ENCODE data around the gene RNASEH1. TPM values are rescaled to one million over a fixed set of nuclear protein-coding genes. Genes with fewer than 3 reads are reported as not detected.

Gene RNASEH1
- total and polyA plus RNA-seq, 4 donors, result 10.2 to 18.7 (median 12.9) TPM

- H3K36me3 ChIP-seq (ENCODE audit: control insufficient read depth in 4 of 4, insufficient read depth in 3 of 4, low read depth in 1 of 4, low read length in 3 of 4), result peaks cover 8 to 46% (median 34%) of the 10 kb centered on the region in 4 donors
- 58% methylated on average over 5 of the region's 5 CpGs for WGBS
- no peaks in the 10 kb centered on the region for H3K27me3 ChIP-seq (ENCODE audit: control insufficient read depth in 4 of 4, insufficient read depth in 4 of 4, low read length in 3 of 4)
- H3K4me1 ChIP-seq (ENCODE audit: control insufficient read depth in 4 of 4, insufficient read depth in 4 of 4, low read length in 3 of 4), result peaks cover 2 to 38% (median 23%) of the 10 kb centered on the region in 4 donors
- no peak overlapping the region for H3K27ac ChIP-seq (ENCODE audit: low read depth in 1 of 2, low read length in 2 of 2)
- H3K9ac ChIP-seq (ENCODE audit: low read depth in 1 of 2, low read length in 2 of 2), result no peak overlapping the region
- DNase-seq (ENCODE audit: low spot score), result no peak
- no peaks in the 10 kb centered on the region for H3K9me3 ChIP-seq (ENCODE audit: control insufficient read depth in 4 of 4, low read length in 3 of 4)
- TF ChIP-seq CTCF (IDR thresholded peaks at IDR 0.05; ENCODE audit: low read depth, low read length, missing input control), result no peak
- no peak for TF ChIP-seq RXRA (IDR thresholded peaks at IDR 0.05)
- TF ChIP-seq HNF4A (conservative IDR thresholded peaks at IDR 0.05), result no peak
- TF ChIP-seq YY1 (IDR thresholded peaks at IDR 0.05), result no peak
- no peak for TF ChIP-seq MAX (IDR thresholded peaks at IDR 0.05)
- TF ChIP-seq NR2F2 (IDR thresholded peaks at IDR 0.05), result no peak
- TF ChIP-seq ZBTB33 (IDR thresholded peaks at IDR 0.05), result no peak
- TF ChIP-seq GABPA (IDR thresholded peaks at IDR 0.05 in 1 of 2, conservative IDR thresholded peaks at IDR 0.05 in 1 of 2), result no peak
- TF ChIP-seq FOXA2 (IDR thresholded peaks at IDR 0.05), result no peak
- no peak for TF ChIP-seq FOXA1 (IDR thresholded peaks at IDR 0.05)
- no peak for TF ChIP-seq HNF4G (IDR thresholded peaks at IDR 0.05)
- no peak for TF ChIP-seq JUND (IDR thresholded peaks at IDR 0.05)
- no peak overlapping the region for H3K4me3 ChIP-seq (ENCODE audit: low read depth in 1 of 3, low read length in 3 of 3)
Measured at GRCh38 chr2:3504741-3505140, 53.4 kb downstream of the RNASEH1 start.

- H3K27me3 ChIP-seq (ENCODE audit: control insufficient read depth in 4 of 4, insufficient read depth in 4 of 4, low read length in 3 of 4), result no peaks in the 10 kb centered on the region
- no peak for TF ChIP-seq RAD21 (IDR thresholded peaks at IDR 0.05)
- no peak for TF ChIP-seq EGR1 (IDR thresholded peaks at IDR 0.05; ENCODE audit: low read depth in 2 of 2)
- no peak for TF ChIP-seq JUND (IDR thresholded peaks at IDR 0.05)
- TF ChIP-seq NR2F2 (IDR thresholded peaks at IDR 0.05), result no peak
- TF ChIP-seq HNF4G (IDR thresholded peaks at IDR 0.05), result no peak
- no peak overlapping the region for H3K9ac ChIP-seq (ENCODE audit: low read depth in 1 of 2, low read length in 2 of 2)
- no peak overlapping the region for H3K4me3 ChIP-seq (ENCODE audit: low read depth in 1 of 3, low read length in 3 of 3)
- 68% methylated on average over 13 of the region's 13 CpGs for WGBS
- H3K9me3 ChIP-seq (ENCODE audit: control insufficient read depth in 4 of 4, low read length in 3 of 4), result no peaks in the 10 kb centered on the region
- H3K36me3 ChIP-seq (ENCODE audit: control insufficient read depth in 4 of 4, insufficient read depth in 3 of 4, low read depth in 1 of 4, low read length in 3 of 4), result peaks cover 10 to 58% (median 46%) of the 10 kb centered on the region in 4 donors
- H3K27ac ChIP-seq (ENCODE audit: low read depth in 1 of 2, low read length in 2 of 2), result no peak overlapping the region
- no peak for DNase-seq (ENCODE audit: low spot score)
- peaks cover under 1 to 38% (median 23%) of the 10 kb centered on the region in 4 donors for H3K4me1 ChIP-seq (ENCODE audit: control insufficient read depth in 4 of 4, insufficient read depth in 4 of 4, low read length in 3 of 4)
Measured at GRCh38 chr2:3503483-3503882, 54.6 kb downstream of the RNASEH1 start.

GRCh38 chr2:3503046-3503445 is 55.1 kb downstream of the RNASEH1 start:
- WGBS, result 95% methylated on average over 14 of the region's 14 CpGs
- Histone ChIP-seq H3K27ac (ENCODE audit: low read depth in 1 of 2, low read length in 2 of 2) (no peak overlapping the region), H3K4me1 (ENCODE audit: control insufficient read depth in 4 of 4, insufficient read depth in 4 of 4, low read length in 3 of 4) (peaks cover 0 to 38% (median 23%) of the 10 kb centered on the region in 4 donors), H3K36me3 (ENCODE audit: control insufficient read depth in 4 of 4, insufficient read depth in 3 of 4, low read depth in 1 of 4, low read length in 3 of 4) (peaks cover 12 to 62% (median 50%) of the 10 kb centered on the region in 4 donors), H3K9ac (ENCODE audit: low read depth in 1 of 2, low read length in 2 of 2) (no peak overlapping the region), H3K4me3 (ENCODE audit: low read depth in 1 of 3, low read length in 3 of 3) (no peak overlapping the region), H3K27me3 (ENCODE audit: control insufficient read depth in 4 of 4, insufficient read depth in 4 of 4, low read length in 3 of 4) (no peaks in the 10 kb centered on the region), H3K9me3 (ENCODE audit: control insufficient read depth in 4 of 4, low read length in 3 of 4) (no peaks in the 10 kb centered on the region)
- TF ChIP-seq JUND (IDR thresholded peaks at IDR 0.05) (no peak), TAF1 (conservative IDR thresholded peaks at IDR 0.05) (no peak), GABPA (IDR thresholded peaks at IDR 0.05 in 1 of 2, conservative IDR thresholded peaks at IDR 0.05 in 1 of 2) (no peak), SP1 (IDR thresholded peaks at IDR 0.05) (no peak), REST (IDR thresholded peaks at IDR 0.05) (no peak), FOXA1 (IDR thresholded peaks at IDR 0.05) (no peak), ATF3 (IDR thresholded peaks at IDR 0.05) (no peak), HNF4A (conservative IDR thresholded peaks at IDR 0.05) (no peak), ZBTB33 (IDR thresholded peaks at IDR 0.05) (no peak), YY1 (IDR thresholded peaks at IDR 0.05) (no peak), HNF4G (IDR thresholded peaks at IDR 0.05) (no peak), FOXA2 (IDR thresholded peaks at IDR 0.05) (no peak)
- no peak for DNase-seq (ENCODE audit: low spot score)
